Measurements from ENCODE around the gene SMIM45.

Gene SMIM45

DNA sequence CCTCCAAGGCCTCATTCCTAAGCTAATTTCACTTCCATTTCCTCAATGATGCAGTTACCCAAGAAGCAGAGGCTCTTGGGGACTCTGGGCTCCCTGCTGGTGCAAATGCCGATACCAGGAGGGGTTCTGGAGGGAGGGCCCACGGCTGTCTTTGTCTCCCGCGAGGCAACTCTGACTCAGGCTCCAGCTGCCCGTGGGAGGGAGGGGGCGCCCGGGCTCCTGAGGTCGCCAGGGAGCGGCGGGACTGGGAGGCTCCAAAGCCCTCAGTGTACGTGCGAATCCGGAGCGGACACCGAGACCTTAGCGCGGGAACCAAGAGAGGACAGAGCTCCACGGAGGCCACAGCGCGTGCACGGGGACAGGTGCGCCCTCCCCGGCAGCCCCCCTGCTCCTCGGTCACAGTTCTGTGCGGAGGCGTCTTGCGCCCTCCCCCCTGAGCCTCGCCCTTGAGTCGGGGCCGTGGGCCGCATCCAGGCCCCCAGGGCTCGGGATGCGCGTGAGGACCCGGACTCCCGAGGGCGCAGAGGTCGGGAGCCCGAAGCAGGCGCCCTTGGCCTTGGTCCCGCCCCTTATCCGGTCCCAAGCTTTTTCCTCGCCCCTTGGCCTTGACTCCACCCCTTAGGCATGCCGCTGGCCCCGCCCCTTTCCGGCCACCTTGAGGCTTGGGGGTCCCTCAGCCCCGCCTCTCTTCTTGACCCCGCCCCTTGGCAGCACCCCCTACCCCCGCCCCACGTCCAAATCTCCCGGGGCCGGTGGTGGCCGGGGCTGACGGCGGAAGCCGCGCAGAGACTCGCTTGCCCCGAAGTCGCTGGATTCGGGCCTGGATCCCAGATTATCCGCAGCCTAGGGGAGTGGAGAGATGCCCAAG, 32.4 kb upstream of the SMIM45 start:
- TF ChIP-seq TCF12 (IDR thresholded peaks at IDR 0.05; ENCODE audit: low read depth) (no peak), EGR1 (IDR thresholded peaks at IDR 0.05) (no peak), RAD21 (IDR thresholded peaks at IDR 0.05; ENCODE audit: low read depth) (no peak), TAF1 (IDR thresholded peaks at IDR 0.05; ENCODE audit: low read depth) (no peak), CEBPB (IDR thresholded peaks at IDR 0.05) (no peak), EP300 (IDR thresholded peaks at IDR 0.05; ENCODE audit: borderline replicate concordance) (no peak)
- TF ChIP-seq, protein P1, sequence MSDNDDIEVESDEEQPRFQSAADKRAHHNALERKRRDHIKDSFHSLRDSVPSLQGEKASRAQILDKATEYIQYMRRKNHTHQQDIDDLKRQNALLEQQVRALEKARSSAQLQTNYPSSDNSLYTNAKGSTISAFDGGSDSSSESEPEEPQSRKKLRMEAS (IDR thresholded peaks at IDR 0.05): peak; percentile 47; the same call in 1 of the 2 replicates
- TF ChIP-seq, protein P2, sequence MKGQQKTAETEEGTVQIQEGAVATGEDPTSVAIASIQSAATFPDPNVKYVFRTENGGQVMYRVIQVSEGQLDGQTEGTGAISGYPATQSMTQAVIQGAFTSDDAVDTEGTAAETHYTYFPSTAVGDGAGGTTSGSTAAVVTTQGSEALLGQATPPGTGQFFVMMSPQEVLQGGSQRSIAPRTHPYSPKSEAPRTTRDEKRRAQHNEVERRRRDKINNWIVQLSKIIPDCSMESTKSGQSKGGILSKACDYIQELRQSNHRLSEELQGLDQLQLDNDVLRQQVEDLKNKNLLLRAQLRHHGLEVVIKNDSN (IDR thresholded peaks at IDR 0.05): no peak

DNA sequence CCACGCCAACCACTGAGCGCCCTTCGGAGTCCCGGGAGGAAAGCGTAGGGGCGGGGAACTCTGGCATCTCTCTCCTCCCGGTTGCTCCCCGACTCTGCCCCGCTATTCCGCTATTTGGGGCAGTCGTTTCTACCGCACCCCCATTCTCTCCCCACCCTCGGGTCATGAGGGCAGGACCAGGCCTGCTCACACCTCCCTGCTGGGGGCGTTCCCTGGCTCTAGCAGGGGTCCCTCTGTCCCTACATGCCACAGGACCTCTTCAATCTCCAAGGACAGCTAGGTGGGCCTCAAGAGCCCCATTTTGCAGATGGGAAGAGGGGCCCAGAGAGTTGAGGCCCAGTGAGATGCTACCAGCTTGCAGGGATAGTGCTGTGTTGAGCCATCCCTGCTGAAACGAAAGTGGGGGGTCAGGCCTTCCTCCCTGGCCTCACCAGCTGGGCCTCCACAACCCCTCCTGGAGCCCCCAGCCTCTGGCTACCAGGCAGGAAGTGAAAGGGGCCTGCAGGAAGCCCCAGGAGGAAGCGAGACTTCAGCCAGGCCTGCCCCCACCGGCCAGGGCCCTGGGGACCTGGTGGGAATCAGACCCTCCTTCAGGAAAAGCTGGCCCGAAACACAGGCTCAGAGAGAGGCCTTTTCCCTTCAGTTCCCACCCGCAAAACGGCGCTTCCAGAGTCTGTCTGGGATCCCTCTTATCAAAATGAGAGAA, 31.5 kb upstream of the SMIM45 start:
- TF ChIP-seq TCF12 (IDR thresholded peaks at IDR 0.05; ENCODE audit: low read depth) (no peak), NFIC (IDR thresholded peaks at IDR 0.05) (no peak), CEBPB (IDR thresholded peaks at IDR 0.05) (no peak), TEAD4 (IDR thresholded peaks at IDR 0.05) (no peak), FOXM1 (IDR thresholded peaks at IDR 0.05; ENCODE audit: borderline replicate concordance, low read depth) (no peak), CREB1 (IDR thresholded peaks at IDR 0.05; ENCODE audit: low read depth) (no peak), ZBTB7A (IDR thresholded peaks at IDR 0.05; ENCODE audit: low read depth) (no peak), TAF1 (IDR thresholded peaks at IDR 0.05; ENCODE audit: low read depth) (no peak), YY1 (IDR thresholded peaks at IDR 0.05; ENCODE audit: low read depth) (no peak), EP300 (IDR thresholded peaks at IDR 0.05; ENCODE audit: borderline replicate concordance) (no peak), RAD21 (IDR thresholded peaks at IDR 0.05; ENCODE audit: low read depth) (no peak)
- TF ChIP-seq, protein P3, sequence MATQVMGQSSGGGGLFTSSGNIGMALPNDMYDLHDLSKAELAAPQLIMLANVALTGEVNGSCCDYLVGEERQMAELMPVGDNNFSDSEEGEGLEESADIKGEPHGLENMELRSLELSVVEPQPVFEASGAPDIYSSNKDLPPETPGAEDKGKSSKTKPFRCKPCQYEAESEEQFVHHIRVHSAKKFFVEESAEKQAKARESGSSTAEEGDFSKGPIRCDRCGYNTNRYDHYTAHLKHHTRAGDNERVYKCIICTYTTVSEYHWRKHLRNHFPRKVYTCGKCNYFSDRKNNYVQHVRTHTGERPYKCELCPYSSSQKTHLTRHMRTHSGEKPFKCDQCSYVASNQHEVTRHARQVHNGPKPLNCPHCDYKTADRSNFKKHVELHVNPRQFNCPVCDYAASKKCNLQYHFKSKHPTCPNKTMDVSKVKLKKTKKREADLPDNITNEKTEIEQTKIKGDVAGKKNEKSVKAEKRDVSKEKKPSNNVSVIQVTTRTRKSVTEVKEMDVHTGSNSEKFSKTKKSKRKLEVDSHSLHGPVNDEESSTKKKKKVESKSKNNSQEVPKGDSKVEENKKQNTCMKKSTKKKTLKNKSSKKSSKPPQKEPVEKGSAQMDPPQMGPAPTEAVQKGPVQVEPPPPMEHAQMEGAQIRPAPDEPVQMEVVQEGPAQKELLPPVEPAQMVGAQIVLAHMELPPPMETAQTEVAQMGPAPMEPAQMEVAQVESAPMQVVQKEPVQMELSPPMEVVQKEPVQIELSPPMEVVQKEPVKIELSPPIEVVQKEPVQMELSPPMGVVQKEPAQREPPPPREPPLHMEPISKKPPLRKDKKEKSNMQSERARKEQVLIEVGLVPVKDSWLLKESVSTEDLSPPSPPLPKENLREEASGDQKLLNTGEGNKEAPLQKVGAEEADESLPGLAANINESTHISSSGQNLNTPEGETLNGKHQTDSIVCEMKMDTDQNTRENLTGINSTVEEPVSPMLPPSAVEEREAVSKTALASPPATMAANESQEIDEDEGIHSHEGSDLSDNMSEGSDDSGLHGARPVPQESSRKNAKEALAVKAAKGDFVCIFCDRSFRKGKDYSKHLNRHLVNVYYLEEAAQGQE (IDR thresholded peaks at IDR 0.05; ENCODE audit: low read depth): no peak
- TF ChIP-seq, protein P2 (IDR thresholded peaks at IDR 0.05): no peak

DNA sequence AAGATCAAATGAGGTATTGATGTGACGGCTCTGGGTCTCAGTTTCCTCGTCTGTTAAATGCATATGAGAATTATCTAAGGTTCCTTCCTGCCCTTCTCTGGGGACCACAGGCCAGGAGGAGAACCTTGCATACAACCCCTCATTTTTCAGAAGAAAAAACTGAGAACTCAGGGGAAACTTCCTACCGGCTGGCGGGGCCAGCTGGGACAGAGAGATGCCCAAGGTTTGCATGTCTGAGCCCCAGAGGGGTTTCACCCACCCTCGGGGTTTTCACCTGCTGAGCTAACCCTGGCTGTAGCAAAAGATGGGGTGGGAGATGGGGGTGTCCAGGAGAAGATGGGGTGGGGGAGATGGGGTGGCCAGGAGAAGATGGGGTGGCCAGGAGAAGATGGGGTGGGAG, 29.6 kb upstream of the SMIM45 start:
- no peak for TF ChIP-seq YY1 (IDR thresholded peaks at IDR 0.05; ENCODE audit: low read depth)
- TF ChIP-seq TAF1 (IDR thresholded peaks at IDR 0.05; ENCODE audit: low read depth): no peak
- no peak for TF ChIP-seq ZBTB7A (IDR thresholded peaks at IDR 0.05; ENCODE audit: low read depth)
- no peak for TF ChIP-seq TCF12 (IDR thresholded peaks at IDR 0.05; ENCODE audit: low read depth)
- no peak for TF ChIP-seq EP300 (IDR thresholded peaks at IDR 0.05; ENCODE audit: borderline replicate concordance)
- no peak for TF ChIP-seq NFIC (IDR thresholded peaks at IDR 0.05)
- TF ChIP-seq CREB1 (IDR thresholded peaks at IDR 0.05; ENCODE audit: low read depth): no peak

DNA sequence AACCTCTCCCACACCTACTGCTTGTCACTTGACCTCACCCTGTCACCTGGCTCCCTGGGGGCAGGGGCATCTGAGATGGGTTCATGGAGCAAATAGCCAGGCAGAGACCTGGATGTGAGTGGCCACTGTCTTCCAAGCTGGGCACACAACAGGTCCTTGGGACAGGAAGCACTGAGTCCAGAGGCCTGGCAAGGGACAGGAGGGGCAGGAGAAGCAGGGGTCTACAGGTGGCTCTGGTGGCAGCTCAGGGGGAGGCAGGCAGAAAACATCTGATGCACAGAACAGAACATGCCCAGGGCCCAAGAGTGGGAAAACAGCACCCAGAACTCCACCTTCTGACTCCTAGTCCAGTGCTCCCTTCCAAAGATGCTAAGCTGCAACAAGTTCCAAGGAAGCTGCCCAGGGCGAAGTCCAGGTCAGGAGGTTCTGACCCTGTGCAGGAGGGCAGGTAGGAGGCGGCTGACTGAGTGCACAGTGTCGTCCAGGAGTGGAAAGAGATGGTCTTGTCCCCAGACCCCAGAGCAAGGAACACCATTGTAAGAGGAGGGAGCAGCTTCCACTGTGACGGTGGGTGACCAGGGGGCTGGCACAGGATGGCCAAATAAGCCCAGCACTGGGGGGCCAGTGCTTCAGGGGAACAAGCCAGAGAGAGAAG, 28.9 kb upstream of the SMIM45 start:
- no peak for TF ChIP-seq RAD21 (IDR thresholded peaks at IDR 0.05; ENCODE audit: low read depth)
- no peak for TF ChIP-seq FOXM1 (IDR thresholded peaks at IDR 0.05; ENCODE audit: borderline replicate concordance, low read depth)
- TF ChIP-seq CREB1 (IDR thresholded peaks at IDR 0.05; ENCODE audit: low read depth): no peak
- TF ChIP-seq, protein P3 (IDR thresholded peaks at IDR 0.05; ENCODE audit: low read depth): no peak
- TF ChIP-seq TEAD4 (IDR thresholded peaks at IDR 0.05): no peak
- TF ChIP-seq, protein P1 (IDR thresholded peaks at IDR 0.05): no peak
- no peak for TF ChIP-seq NFIC (IDR thresholded peaks at IDR 0.05)
- TF ChIP-seq EGR1 (IDR thresholded peaks at IDR 0.05): no peak
- TF ChIP-seq EP300 (IDR thresholded peaks at IDR 0.05; ENCODE audit: borderline replicate concordance): no peak
- TF ChIP-seq TAF1 (IDR thresholded peaks at IDR 0.05; ENCODE audit: low read depth): no peak
- no peak for TF ChIP-seq CEBPB (IDR thresholded peaks at IDR 0.05)
- TF ChIP-seq, protein P2 (IDR thresholded peaks at IDR 0.05): no peak
- TF ChIP-seq TCF12 (IDR thresholded peaks at IDR 0.05; ENCODE audit: low read depth): no peak
- no peak for TF ChIP-seq YY1 (IDR thresholded peaks at IDR 0.05; ENCODE audit: low read depth)
- no peak for TF ChIP-seq ZBTB7A (IDR thresholded peaks at IDR 0.05; ENCODE audit: low read depth)
